NCI-H1048 (cell line): ENCODE measurements around the gene PPP1R16B.

Experiments
- DNase-seq: peaks from one replicate; lab custom pipeline; 2025; lab: John Stamatoyannopoulos, UW

Gene PPP1R16B

DNA sequence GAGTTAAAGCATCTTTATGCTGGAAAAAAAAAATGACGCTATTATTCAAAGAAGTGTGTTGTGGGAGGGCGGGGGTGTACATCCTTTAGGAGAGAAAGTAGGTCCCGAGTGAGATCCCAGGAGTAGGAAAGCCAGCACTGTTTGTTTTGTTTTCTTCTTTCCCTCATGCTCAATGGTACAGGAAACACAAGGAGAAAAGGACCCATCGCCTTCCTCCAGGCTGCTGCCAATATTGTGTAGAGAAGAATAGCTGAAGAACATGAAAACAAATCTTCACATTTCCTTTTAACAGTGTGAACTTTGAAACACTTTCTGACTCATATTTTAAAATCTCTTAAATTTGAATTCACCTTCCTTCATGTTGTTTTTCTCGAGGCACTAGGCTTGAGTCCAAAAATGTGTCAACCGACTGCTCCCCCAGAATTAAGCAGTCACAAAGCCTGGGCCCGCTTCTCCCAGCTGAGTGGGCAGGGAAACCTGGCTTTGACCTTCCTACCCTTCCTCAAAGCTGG is 22.3 kb downstream of the PPP1R16B start:
- no peak for DNase-seq

DNA sequence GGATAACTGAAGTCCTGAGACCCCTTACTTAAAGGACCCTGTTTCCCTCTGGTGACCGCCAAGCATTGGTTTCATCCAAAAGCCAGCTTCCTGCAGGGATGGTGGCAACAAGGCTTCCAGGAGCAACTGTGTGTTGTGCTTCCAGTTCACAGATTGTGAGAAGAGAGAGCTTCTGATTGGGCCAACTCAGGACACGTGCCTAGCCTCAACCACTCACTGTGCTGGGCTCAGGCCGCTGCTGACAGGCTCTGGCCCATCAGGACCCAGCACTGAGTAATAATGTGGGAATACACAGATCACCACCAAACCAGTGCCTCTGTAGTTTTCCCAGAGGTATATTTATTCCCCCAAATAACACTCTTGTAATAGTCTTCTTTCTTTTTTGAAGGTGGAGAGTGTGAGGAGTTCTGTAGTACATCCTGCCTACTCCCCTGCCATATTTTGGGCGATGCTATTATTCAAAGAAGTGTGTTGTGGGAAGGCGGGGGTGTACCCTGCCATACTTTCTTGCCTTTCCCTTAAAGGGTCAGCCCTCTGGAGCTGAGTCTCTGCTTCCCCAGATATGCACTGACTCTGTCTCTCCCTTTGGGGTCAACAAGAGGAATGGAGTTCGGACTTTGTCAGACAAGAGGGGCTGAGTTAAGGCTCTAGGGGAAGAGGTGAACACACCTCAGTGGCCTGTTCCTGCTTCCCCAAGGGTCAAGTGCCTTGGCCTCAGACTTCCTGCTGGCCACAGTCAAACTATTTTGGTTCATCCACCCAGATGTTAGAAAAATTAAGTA is 23.2 kb downstream of the PPP1R16B start:
- no peak for DNase-seq

DNA sequence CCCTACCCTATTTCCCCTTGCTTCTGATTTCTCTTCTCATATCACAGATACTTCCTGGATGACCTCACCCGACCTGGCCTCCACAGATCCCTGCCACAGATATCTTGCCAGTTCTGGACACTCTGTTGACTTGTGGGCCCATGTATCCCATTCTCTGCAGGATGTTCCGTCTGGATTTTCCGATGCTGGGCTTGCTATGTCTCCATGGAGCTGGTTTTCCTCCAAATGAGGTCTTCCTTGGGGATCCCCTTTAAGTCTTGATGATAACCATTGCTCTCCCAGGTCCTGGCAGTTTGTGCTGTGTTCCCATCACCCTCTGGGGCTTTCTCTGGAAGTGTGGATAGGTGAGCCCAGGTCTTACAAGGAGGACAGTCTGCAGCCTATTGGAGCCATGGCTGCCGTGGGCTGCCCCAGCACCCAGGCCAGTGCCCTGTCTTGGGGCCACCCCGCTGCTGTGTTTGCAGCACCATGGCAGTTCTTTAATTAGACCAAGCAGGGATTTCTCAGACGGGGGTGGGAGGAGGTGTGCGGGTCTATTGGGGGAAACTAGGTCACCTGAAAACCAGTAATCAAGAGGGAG is 23.9 kb downstream of the PPP1R16B start:
- DNase-seq: no peak

DNA sequence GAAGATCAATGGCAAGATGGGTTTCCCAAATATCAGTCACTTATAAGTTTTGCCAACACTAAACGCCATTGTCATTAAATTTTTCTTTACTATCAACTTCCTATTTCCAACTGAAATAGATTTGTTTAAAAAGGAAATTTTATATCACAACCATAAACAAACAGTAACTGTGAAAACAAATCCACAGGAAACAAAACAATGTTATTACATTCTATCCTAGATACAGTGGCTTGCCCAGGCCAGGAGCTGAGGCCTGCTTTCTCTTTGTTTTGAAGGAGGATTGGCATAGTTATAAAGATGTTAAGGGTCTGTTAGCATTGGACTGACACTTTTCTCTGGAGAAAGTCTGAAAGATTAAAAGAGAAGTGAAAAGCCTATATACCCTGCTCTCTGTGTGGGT is 24.9 kb downstream of the PPP1R16B start:
- DNase-seq: no peak

DNA sequence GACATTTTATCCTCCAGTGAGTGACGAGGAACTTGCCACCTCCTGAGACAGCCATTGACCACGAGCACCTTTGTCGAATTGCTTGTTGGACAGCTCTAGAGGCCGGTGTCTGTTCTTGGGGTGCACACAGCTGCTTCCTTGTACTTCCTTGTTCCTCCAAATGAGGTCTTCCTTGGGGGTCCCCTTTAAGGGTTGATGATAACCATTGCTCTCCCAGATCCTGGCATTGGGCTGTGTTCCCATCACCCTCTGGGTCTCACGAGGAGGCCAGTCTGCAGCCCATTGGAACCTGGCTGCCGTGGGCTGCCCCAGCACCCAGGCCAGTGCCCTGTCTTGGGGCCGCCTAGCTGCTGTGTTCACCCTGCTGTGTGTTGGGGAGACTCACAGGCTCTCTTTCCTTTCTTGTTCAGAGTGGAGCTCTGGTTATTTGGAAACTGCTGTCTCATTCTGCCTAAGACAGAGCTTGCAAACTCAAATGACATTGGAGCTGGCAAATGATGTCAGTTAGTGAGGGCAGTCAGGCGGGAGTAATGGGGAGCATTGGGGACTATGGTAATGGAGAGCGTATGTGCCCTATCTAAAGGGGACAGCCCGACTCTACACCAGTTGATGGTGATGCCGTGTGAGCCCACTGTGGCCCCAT is 25.7 kb downstream of the PPP1R16B start:
- no peak for DNase-seq

DNA sequence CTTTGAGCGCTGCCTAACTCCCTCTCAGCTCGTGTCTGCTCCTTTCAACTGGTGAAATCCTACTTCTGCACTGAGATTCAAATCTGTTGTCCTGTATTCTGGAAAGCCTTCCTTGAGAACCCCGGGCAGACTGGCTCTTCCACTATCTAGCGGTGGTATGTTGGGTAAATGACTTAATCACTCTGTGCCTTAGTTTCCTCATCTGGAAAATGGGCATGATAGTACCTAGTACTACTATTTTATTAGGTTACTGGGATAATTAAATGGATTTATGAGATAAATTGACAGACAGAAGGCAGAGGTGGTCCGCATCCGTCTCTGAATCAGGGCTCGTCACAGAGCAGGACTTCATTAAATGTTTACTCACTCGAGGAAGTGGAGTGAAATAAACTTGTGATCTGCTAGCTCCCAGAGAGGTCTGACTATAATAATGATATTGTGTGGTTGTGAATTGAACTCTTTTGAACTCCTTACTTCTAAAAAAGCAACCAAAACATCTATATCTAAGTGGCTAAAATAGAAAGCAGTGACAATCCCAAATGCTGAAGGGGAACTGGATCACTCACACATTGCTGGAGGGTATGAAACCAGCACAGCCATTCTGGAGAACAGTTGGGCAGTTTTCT is 26.6 kb downstream of the PPP1R16B start:
- no peak for DNase-seq

DNA sequence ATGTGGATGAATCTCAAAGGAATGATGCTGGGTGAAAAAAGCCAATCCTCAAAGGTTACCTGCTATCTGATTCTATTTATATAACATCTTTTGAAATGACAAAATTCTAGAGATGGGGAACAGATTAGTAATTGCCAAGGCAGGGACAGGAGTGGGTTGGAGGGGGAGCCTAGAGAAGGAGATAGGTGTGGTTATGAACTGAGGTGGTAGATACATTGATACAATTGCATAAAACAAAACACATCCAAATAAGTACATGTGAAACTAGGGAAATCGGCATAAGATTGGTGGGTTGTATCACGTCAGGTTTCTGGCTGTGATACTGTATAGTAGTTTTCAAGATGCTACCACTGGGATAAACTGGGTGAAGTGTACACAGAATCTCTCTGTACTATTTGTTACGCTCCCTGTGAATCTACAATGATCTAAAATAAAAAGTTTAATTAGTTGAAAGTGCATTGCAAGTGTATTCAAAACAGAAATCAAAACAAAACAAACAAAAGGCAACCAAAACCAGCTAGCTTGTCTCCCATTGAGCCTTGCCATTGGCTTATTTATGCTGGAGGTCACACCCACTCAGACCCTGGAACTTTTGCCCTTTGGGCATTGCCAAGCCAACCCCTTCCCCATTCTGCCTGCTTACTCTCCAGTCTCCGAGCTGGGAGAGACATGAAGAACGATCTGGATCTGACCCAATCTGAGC is 27.8 kb downstream of the PPP1R16B start:
- no peak for DNase-seq

DNA sequence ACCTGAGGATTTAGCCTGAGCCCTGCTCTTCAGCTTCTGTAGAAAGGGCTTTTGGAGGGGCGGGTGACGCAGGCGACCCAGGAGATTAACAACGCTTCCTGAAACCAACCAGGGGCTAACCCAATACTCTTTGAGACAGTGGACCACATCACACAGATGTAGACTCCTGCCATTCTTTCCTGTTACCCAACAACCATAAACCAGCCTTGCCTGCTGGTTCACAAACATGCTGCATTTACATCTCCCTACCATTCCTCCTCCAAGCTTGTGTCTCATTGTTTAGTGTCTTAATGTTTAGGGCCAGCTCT is 28.3 kb downstream of the PPP1R16B start:
- DNase-seq: no peak

DNA sequence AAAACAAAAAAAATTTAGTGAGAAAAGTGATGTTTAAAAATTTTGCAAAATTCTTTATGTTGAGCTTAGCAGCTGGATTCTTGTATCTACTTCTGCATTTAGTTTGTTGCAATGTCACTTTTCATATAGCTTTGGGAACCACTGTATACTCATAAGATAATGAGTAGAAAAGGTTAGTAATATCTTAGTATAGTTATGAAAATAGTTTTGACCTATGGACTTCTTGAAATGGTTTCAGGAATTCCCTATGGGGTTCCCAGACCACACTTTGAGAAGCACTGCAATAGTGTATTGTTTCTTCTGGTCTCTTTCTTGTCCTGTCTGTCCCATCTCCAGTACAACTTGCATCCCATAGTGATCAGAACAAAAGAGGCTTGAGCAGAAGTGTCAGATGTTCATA is 29.4 kb downstream of the PPP1R16B start:
- DNase-seq: no peak

DNA sequence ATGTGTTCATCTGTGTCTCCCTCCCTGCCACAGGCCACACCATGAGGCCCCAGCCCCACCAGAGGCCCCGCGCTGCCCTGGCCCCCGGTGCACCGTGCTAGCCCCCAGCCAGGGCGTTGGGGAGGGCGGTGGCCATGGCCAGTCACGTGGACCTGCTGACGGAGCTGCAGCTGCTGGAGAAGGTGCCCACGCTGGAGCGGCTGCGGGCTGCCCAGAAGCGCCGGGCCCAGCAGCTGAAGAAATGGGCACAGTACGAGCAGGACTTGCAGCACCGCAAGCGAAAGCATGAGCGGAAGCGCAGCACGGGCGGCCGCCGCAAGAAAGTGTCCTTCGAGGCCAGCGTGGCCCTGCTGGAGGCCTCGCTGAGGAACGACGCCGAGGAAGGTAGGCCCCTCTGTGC is 30.3 kb downstream of the PPP1R16B start:
- no peak for DNase-seq

DNA sequence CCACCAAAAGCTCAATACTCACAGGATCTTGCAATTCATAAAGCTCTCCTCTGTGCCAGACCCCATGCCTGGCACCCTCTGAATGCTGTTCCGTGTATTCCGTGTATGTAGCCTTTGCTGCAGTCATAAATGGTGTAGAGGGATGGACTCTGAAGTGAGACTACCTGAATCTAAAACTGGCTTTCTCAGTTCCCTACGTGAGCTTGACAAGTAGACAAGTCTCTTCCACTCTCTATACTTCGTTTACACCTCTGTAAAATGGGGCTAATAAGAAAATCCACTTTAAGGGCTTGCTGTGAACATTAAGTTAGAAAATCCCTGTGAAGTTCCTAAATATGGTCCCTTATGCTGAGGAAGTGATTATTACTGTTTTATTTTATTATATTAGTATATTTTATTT is 31.5 kb downstream of the PPP1R16B start:
- no peak for DNase-seq

DNA sequence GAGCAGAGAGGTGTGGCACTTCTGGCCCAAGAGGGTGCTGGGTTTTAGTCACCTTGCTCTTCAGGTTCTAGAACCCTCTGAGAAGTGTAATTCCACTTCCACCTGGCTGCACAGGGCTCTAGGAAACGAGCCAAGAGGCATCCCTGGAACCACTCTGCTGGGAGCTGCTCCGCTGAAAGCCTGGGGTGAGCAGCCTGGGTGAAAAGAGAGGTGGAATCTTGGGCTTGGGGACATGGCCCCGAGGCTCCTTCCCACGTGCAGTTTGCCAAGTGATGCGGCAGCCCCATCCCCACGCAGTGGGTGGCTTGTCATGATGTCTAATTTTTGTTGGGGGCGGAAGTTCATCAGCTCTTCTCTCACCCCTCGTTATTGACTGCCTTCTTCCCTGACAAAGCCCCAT is 32.8 kb downstream of the PPP1R16B start:
- DNase-seq: no peak

DNA sequence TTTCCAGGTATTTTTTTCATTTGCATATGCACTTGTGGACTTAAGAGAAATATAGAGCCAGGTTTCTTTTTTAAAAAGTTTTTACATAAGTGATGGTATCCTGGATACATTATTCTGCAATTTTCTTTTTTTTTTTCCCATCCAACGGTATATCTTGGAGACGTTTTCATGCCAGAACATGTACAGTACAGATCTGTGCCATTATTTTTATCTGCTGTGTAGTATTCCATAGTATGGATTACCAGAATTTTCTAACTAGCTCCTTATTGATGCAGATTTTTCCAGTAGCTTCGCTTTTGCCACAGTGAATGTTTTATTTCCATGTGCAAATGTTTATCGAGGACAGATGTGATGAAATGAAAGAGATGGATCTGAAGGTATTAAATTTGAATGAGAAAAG is 34.1 kb downstream of the PPP1R16B start:
- DNase-seq: no peak

DNA sequence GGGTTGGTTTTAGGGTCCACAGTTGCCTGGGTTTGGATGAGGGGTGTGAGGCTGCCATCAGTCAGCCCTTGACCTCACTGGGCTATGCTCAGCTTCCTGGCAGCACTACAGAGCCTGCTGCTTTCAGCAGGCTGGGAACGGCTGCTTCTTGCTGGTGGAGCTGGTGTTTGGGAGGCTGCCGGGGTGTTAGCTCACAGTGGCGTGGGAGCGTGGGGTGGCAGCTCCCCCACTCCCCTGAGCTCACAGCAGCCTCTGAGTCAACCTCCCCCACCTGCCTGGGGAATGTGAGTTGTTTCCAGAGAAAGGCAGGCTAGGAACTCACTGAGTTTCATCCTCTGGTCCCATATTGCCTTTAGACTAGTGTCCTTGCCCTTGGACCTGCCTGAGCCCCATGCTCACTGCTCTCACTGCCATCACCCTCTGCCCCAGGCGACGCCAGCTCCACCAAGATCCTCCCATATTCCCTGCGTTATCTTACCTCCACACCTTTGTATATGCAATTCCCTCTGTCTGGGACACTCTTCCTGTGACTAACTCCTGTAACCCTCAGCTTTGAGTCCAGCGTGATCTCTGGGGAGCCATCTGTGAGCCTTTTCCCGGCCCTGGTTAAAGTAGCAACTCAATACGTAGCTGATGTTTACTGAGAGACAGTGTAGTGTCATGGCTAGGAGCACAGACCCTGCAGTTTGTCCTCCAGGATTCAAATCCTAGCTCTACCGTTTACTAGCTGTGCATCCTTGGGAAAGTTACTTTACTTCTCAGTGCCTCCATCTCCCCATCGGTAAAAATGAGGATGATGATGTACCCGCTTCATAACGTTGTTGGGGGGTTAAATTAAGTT is 34.8 kb downstream of the PPP1R16B start:
- no peak for DNase-seq

DNA sequence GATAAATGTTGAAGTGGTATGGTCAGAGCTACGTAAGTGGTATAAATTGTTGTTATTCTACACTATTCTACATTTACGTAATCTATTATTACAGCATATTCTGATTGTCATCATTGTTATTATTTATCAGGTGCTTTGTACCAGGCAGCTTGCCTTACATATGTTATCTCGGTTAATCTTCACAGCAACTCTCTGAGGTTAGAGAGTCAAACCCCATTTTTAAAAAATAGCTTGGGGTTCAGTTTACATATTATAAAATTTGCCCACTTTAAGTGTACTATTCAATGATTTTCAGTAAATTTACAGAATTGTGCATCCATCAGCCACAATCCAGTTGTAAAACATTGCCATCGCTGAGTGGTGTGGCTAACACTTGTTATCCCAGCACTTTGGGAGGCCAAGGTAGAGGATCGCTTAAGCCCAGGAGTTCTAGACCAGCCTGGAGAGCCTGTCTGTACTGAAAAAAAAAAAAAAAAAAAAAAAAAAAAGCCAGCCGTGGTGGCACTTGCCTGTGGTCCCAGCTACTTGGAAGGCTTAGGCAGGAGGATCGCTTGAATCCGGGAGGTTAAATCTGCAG is 35.5 kb downstream of the PPP1R16B start:
- DNase-seq: no peak

DNA sequence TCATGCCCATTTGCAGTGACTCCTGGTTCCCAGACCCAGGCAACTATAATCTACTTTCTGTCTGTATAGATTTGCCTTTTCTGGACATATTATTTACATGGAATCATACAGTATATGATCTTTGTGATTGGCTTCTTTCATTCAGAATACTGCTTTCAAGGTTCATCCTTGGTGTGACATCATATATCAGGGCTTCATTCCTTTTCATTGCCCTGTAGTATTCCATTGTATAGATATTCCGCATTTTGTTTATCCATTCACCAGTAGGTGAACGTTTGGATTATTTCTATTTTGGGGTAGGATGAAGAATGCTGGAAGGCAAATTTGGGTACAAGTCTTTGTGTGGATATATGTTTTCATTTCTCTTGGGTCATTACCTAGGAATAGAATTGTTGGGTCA is 36.1 kb downstream of the PPP1R16B start:
- no peak for DNase-seq

DNA sequence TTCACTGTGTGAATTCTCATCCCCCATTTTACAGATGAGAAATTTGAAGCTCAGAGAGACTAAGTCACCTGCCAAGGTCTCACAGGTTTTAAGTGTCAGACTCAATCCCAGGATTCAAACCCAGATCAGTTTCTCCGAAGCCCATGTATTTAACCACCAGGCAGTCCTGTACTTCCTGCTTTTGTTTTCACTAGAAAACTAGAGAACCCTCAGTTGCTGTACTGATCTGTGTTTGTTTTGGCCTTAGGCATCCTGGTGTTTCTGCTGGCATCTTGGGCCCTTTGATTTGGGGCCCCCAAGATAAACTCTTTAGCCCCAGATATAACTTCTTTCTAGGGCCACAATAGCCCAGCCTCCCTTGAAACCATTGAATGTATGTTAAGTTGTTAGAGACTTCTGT is 36.5 kb downstream of the PPP1R16B start:
- no peak for DNase-seq

DNA sequence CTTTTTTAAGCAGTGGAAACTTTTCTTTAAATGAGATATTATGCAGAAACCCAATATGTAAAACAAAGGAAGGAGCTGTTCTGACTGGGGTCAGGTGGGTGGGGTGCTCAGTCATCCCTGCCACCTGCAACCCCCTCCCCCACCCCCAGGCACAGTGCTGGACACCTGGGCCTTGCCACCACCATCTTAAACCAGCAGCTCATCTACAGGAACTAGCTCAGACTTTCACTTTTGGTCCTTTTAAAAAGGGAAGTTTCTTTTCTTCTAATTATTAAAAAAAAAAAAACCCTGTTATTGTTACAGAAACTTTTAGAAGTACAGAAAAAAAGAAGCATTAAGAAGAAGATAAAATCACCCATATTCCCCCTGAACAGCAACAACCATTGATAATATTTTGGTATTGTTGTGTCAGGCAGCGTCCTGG is 37.1 kb downstream of the PPP1R16B start:
- DNase-seq: no peak

DNA sequence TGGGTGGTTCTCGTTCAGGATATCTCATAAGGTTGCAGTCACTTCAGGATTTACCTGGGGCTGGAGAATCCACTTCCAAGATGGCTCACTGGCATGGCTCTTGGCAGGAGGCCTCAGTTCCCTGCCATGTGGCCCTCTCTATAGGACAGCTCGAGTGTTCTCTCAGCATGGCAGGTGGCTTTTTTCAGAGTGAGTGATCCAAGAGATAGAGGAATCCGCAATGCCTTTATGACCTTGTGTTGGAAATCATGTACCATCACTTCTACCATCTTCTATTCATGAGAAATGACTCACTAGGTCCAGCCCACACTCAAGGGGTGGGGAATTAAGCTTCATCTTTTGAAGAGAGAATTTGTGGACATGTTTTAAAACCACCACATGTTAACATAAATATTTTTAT is 37.8 kb downstream of the PPP1R16B start:
- DNase-seq: no peak

DNA sequence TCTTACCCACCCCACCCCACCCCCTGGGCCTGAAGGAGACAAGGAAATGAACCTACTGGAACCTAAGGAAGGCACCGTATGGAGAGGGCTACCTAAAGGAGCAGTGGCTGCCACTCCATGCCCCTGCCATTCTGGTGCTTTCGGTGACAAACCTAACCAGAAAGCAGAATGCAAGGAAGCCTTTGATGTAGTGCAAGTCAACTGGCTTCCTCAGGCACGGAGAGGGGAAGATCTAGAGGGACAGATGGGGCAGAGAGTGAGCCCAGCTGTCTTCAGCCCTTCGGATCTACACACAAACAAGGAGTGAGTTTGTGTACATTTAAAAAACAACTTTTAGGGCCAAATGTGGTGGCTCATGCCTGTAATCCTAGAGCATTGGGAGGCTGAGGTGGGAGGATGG is 39.5 kb downstream of the PPP1R16B start:
- no peak for DNase-seq

DNA sequence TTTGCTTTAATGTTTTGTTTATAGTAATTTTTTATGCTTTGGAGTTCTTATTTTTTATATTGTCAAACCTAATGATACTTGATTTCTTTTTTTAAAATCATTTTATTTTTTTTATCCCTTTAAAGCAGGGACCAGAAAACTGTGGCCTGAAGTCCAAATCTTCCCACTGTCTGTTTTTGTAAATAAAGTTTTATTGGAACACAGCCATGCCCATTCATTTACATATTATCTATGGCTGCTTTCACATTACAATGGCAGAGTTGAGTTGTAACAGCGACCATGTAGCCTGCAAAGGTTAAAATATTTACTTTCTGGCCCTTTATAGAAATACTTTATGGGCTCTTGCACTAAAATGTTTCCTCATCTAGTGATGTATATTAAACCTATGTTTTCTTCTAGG is 42.3 kb downstream of the PPP1R16B start:
- no peak for DNase-seq
